ENCODE data around the gene CLCA1. TPM values are rescaled to one million over a fixed set of nuclear protein-coding genes. Genes with fewer than 3 reads are reported as not detected.

The CLCA1 gene
- total RNA-seq, 1 donor from 2014 or later, result not detected

DNA sequence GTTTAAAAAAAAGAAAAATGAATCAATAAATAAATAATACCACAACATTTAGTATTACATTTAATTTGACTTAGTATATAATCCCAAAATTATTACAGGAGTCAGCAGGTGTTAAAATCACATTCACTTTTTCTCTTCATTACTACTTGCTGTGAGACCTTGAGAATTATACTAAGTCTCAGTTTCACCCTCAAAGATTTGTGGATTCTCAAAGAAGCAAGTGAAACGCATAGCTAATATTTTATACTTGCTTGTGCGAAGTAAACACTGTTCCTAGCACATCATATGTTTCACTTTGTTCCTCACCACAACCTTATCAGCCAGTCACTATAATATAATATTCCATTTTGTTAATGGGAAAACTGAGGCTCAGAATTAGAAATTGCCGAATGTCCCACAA, 4.0 kb downstream of the CLCA1 start:
- Histone ChIP-seq H4K20me1 (ENCODE audit: low read depth) (no peaks in the 10 kb centered on the region), H3K9me3 (ENCODE audit: low read depth) (no peaks in the 10 kb centered on the region), H3K36me3 (no peaks in the 10 kb centered on the region), H3K4me1 (no peaks in the 10 kb centered on the region), H2AFZ (replicated peaks) (no peak overlapping the region), H3K27ac (no peak overlapping the region), H3K9ac (no peak overlapping the region), H3K79me2 (ENCODE audit: low read depth) (no peaks in the 10 kb centered on the region), H3K4me2 (no peak overlapping the region), H3F3A (ENCODE audit: low read depth) (no peaks in the 10 kb centered on the region), H3K27me3 (no peaks in the 10 kb centered on the region), H3K4me3 (no peak overlapping the region)
- Mint-ChIP-seq H3K27me3 (ENCODE audit: insufficient read depth, low read depth) (no peaks in the 10 kb centered on the region), H3K27ac (no peak overlapping the region), H3K9me3 (no peaks in the 10 kb centered on the region), H3K4me3 (no peak overlapping the region), H3K36me3 (no peaks in the 10 kb centered on the region), H3K4me1 (no peaks in the 10 kb centered on the region)
- TF ChIP-seq EZH2phosphoT487 (IDR thresholded peaks at IDR 0.05) (no peak), EZH2 (IDR thresholded peaks at IDR 0.05) (no peak), CTCF (IDR thresholded peaks at IDR 0.05) (no peak)
- no peak for DNase-seq (ENCODE audit: low spot score)

DNA sequence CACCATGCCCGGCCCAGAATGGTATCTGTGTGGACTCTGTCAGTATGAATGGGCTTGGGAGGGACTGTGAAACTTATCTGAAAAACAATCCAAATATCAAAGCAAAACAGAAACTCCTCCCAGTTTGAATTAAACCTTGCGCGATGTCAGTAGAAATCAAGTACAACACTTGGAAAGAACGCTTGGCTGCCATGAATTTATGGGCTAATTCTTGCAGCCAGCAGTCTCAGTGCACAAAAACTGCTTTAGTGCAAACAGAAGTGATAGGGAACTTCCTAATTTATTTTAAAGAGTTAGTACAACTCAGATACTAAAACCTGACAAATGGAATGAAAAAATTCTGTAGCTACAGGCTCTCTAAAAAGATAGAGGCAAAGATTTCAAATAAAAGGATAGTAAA, 8.5 kb downstream of the CLCA1 start:
- DNase-seq (ENCODE audit: low spot score), result no peak
- Histone ChIP-seq H3K36me3 (no peaks in the 10 kb centered on the region), H3K27me3 (no peaks in the 10 kb centered on the region), H3K4me2 (no peak overlapping the region), H3K9me3 (ENCODE audit: low read depth) (no peaks in the 10 kb centered on the region), H3F3A (ENCODE audit: low read depth) (no peaks in the 10 kb centered on the region), H3K9ac (no peak overlapping the region), H4K20me1 (ENCODE audit: low read depth) (no peaks in the 10 kb centered on the region), H3K4me1 (no peaks in the 10 kb centered on the region), H3K79me2 (ENCODE audit: low read depth) (no peaks in the 10 kb centered on the region), H2AFZ (replicated peaks) (no peak overlapping the region), H3K4me3 (no peak overlapping the region), H3K27ac (no peak overlapping the region)
- TF ChIP-seq EZH2phosphoT487 (IDR thresholded peaks at IDR 0.05) (no peak), EZH2 (IDR thresholded peaks at IDR 0.05) (no peak), CTCF (IDR thresholded peaks at IDR 0.05) (no peak)
- Mint-ChIP-seq H3K9me3 (no peaks in the 10 kb centered on the region), H3K27ac (no peak overlapping the region), H3K27me3 (ENCODE audit: insufficient read depth, low read depth) (no peaks in the 10 kb centered on the region), H3K36me3 (no peaks in the 10 kb centered on the region), H3K4me1 (peaks cover under 1% of the 10 kb centered on the region), H3K4me3 (no peak overlapping the region)

GRCh38 chr1:86477682-86478081, 9.0 kb downstream of the CLCA1 start:
- H3K4me3 ChIP-seq, result no peak overlapping the region
- TF ChIP-seq EZH2 (IDR thresholded peaks at IDR 0.05), result no peak
- TF ChIP-seq EZH2phosphoT487 (IDR thresholded peaks at IDR 0.05), result no peak
- no peak for TF ChIP-seq CTCF (IDR thresholded peaks at IDR 0.05)
- no peak overlapping the region for H3K4me2 ChIP-seq
- H3F3A ChIP-seq (ENCODE audit: low read depth), result no peaks in the 10 kb centered on the region
- no peak overlapping the region for H2AFZ ChIP-seq (replicated peaks)
- Mint-ChIP-seq H3K27ac (no peak overlapping the region), H3K4me1 (peaks cover 4% of the 10 kb centered on the region), H3K9me3 (no peaks in the 10 kb centered on the region), H3K36me3 (no peaks in the 10 kb centered on the region), H3K27me3 (ENCODE audit: insufficient read depth, low read depth) (no peaks in the 10 kb centered on the region), H3K4me3 (no peak overlapping the region)
- H4K20me1 ChIP-seq (ENCODE audit: low read depth), result no peaks in the 10 kb centered on the region
- H3K36me3 ChIP-seq, result no peaks in the 10 kb centered on the region
- no peaks in the 10 kb centered on the region for H3K79me2 ChIP-seq (ENCODE audit: low read depth)
- H3K9me3 ChIP-seq (ENCODE audit: low read depth), result no peaks in the 10 kb centered on the region
- no peak overlapping the region for H3K27ac ChIP-seq
- H3K27me3 ChIP-seq, result no peaks in the 10 kb centered on the region
- no peak overlapping the region for H3K9ac ChIP-seq
- no peak for DNase-seq (ENCODE audit: low spot score)
- no peaks in the 10 kb centered on the region for H3K4me1 ChIP-seq
